ENCODE results near the gene RAB5IF. TPM values are rescaled to one million over a fixed set of nuclear protein-coding genes. Genes with fewer than 3 reads are reported as not detected.

RAB5IF gene
- total and polyA plus RNA-seq, 2 of the 13 experiments (the other 11 are each of a cell fraction or from before 2014, with no cell fraction given), result 261 to 305 TPM

DNA sequence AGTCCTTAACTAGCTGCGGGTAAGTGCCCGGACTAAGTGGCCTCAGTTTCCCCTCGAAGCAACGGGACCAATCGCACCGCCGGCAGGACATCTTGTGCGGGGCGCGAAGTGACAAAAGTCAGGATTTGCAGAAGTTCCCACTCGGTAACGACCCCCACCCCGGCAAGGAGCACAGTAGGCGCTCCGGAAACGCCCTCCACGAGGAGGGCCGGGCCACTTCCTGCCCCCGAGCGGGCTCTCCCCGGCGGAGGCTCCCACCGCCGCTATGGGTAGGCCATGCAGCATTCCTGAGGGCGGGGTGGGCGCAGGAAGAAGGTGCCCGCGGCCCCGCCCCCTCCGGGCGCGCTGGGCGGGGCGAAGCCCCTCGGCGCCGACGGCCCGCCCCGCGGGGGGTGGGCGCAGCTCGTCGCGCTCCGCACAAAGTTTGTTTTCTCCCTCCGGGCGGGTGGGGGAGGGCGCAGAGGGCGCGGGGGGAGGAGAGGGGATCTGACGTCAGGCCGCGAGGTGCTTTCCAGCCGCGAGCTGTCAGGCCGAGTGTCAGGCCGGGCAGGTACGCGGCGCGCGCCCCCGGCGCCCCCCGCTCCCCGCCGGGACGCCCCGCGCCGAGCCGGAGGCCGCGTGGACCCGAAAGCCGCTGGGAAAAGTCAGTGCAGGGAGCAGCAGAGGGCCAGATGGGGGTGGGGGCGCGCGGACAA, 32.3 kb upstream of the RAB5IF start, which contains the start of gene TGIF2 (continued):
- TF ChIP-seq, protein P1, sequence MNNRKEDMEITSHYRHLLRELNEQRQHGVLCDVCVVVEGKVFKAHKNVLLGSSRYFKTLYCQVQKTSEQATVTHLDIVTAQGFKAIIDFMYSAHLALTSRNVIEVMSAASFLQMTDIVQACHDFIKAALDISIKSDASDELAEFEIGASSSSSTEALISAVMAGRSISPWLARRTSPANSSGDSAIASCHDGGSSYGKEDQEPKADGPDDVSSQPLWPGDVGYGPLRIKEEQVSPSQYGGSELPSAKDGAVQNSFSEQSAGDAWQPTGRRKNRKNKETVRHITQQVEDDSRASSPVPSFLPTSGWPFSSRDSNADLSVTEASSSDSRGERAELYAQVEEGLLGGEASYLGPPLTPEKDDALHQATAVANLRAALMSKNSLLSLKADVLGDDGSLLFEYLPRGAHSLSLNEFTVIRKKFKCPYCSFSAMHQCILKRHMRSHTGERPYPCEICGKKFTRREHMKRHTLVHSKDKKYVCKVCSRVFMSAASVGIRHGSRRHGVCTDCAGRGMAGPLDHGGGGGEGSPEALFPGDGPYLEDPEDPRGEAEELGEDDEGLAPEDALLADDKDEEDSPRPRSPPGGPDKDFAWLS (CRISPR knock-in tag; IDR thresholded peaks at IDR 0.05; ENCODE audit: borderline replicate concordance), result no peak
- TF ChIP-seq THAP11 (CRISPR knock-in tag; IDR thresholded peaks at IDR 0.05) (peak; percentile 83), ZNF496 (CRISPR knock-in tag; IDR thresholded peaks at IDR 0.05; ENCODE audit: insufficient replicate concordance) (no peak), STAT5B (CRISPR knock-in tag; IDR thresholded peaks at IDR 0.05) (no peak), SKI (IDR thresholded peaks at IDR 0.05; ENCODE audit: partially characterized antibody) (peak; percentile 28), FOXK1 (CRISPR knock-in tag; IDR thresholded peaks at IDR 0.05; ENCODE audit: borderline replicate concordance, low read depth) (0 out of 2 replicates have a peak, but pooled peaks have one; percentile 12), RXRA (CRISPR knock-in tag; IDR thresholded peaks at IDR 0.05) (peak; percentile 82), MAFG (CRISPR knock-in tag; IDR thresholded peaks at IDR 0.05) (no peak), SOX5 (CRISPR knock-in tag; IDR thresholded peaks at IDR 0.05; ENCODE audit: borderline replicate concordance) (peak; percentile 72; the same call in 1 of the 2 replicates), ZNF44 (CRISPR knock-in tag; IDR thresholded peaks at IDR 0.05) (peak; percentile 70; the same call in 1 of the 2 replicates), ZNF124 (CRISPR knock-in tag; IDR thresholded peaks at IDR 0.05) (peak; percentile 43; the same call in 1 of the 2 replicates), SPEN (CRISPR knock-in tag; IDR thresholded peaks at IDR 0.05; ENCODE audit: low read depth) (peak; percentile 97), GTF2F1 (IDR thresholded peaks at IDR 0.05; ENCODE audit: low read length) (no peak)
- TF ChIP-seq, protein P2, sequence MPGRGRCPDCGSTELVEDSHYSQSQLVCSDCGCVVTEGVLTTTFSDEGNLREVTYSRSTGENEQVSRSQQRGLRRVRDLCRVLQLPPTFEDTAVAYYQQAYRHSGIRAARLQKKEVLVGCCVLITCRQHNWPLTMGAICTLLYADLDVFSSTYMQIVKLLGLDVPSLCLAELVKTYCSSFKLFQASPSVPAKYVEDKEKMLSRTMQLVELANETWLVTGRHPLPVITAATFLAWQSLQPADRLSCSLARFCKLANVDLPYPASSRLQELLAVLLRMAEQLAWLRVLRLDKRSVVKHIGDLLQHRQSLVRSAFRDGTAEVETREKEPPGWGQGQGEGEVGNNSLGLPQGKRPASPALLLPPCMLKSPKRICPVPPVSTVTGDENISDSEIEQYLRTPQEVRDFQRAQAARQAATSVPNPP (CRISPR knock-in tag; IDR thresholded peaks at IDR 0.05), result peak; percentile 67
- TF ChIP-seq, protein P3, sequence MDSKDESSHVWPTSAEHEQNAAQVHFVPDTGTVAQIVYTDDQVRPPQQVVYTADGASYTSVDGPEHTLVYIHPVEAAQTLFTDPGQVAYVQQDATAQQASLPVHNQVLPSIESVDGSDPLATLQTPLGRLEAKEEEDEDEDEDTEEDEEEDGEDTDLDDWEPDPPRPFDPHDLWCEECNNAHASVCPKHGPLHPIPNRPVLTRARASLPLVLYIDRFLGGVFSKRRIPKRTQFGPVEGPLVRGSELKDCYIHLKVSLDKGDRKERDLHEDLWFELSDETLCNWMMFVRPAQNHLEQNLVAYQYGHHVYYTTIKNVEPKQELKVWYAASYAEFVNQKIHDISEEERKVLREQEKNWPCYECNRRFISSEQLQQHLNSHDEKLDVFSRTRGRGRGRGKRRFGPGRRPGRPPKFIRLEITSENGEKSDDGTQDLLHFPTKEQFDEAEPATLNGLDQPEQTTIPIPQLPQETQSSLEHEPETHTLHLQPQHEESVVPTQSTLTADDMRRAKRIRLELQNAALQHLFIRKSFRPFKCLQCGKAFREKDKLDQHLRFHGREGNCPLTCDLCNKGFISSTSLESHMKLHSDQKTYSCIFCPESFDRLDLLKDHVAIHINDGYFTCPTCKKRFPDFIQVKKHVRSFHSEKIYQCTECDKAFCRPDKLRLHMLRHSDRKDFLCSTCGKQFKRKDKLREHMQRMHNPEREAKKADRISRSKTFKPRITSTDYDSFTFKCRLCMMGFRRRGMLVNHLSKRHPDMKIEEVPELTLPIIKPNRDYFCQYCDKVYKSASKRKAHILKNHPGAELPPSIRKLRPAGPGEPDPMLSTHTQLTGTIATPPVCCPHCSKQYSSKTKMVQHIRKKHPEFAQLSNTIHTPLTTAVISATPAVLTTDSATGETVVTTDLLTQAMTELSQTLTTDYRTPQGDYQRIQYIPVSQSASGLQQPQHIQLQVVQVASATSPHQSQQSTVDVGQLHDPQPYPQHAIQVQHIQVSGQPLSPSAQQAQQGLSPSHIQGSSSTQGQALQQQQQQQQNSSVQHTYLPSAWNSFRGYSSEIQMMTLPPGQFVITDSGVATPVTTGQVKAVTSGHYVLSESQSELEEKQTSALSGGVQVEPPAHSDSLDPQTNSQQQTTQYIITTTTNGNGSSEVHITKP (CRISPR knock-in tag; IDR thresholded peaks at IDR 0.05; ENCODE audit: low read depth), result peak; percentile 82; the same call in 1 of the 2 replicates
- TF ChIP-seq, protein P4, sequence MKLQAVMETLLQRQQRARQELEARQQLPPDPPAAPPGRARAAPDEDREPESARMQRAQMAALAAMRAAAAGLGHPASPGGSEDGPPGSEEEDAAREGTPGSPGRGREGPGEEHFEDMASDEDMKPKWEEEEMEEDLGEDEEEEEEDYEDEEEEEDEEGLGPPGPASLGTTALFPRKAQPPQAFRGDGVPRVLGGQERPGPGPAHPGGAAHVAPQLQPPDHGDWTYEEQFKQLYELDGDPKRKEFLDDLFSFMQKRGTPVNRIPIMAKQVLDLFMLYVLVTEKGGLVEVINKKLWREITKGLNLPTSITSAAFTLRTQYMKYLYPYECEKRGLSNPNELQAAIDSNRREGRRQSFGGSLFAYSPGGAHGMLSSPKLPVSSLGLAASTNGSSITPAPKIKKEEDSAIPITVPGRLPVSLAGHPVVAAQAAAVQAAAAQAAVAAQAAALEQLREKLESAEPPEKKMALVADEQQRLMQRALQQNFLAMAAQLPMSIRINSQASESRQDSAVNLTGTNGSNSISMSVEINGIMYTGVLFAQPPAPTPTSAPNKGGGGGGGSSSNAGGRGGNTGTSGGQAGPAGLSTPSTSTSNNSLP (IDR thresholded peaks at IDR 0.05; ENCODE audit: low read depth, low read length), result no peak; the same call in 1 of the 2 replicates
- TF ChIP-seq, protein P5, sequence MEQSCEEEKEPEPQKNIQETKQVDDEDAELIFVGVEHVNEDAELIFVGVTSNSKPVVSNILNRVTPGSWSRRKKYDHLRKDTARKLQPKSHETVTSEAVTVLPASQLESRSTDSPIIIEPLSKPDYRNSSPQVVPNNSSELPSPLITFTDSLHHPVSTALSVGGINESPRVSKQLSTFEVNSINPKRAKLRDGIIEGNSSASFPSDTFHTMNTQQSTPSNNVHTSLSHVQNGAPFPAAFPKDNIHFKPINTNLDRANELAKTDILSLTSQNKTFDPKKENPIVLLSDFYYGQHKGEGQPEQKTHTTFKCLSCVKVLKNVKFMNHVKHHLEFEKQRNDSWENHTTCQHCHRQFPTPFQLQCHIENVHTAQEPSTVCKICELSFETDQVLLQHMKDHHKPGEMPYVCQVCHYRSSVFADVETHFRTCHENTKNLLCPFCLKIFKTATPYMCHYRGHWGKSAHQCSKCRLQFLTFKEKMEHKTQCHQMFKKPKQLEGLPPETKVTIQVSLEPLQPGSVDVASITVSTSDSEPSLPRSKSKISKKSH (CRISPR knock-in tag; IDR thresholded peaks at IDR 0.05; ENCODE audit: borderline replicate concordance), result peak; percentile 94

Measured in HepG2 (cell line).